ENCODE results near the gene NLRC5. TPM values are rescaled to one million over a fixed set of nuclear protein-coding genes. Genes with fewer than 3 reads are reported as not detected.

NLRC5 gene
- total RNA-seq, 6 donors from 2014 or later = 29.2 to 361 (median 52.7) TPM

DNA sequence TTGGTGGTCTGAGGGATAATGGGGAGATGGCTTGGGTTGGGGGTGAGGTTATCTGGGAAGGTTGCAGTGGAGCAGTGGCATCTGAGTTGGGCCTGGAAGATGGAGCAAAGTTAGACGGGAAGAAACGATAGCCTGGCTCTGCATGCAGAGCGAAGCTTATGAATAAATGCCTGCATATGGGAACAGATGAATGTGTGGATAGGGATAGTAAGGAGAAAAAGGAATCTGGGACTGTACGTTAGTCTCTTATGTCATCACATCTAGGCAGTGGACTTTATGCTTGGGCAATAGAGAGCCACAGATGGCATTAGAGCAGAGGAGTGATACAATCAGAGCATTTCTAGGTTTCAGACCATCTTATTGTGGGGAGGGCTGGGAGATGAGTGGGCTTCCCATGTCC, 136.0 kb downstream of the NLRC5 start:
- peak overlapping the region in 1 of 4 donors; percentile 40 for H3K27ac ChIP-seq
- no peak for TF ChIP-seq EP300 (IDR thresholded peaks at IDR 0.05)
- TF ChIP-seq, protein P1, sequence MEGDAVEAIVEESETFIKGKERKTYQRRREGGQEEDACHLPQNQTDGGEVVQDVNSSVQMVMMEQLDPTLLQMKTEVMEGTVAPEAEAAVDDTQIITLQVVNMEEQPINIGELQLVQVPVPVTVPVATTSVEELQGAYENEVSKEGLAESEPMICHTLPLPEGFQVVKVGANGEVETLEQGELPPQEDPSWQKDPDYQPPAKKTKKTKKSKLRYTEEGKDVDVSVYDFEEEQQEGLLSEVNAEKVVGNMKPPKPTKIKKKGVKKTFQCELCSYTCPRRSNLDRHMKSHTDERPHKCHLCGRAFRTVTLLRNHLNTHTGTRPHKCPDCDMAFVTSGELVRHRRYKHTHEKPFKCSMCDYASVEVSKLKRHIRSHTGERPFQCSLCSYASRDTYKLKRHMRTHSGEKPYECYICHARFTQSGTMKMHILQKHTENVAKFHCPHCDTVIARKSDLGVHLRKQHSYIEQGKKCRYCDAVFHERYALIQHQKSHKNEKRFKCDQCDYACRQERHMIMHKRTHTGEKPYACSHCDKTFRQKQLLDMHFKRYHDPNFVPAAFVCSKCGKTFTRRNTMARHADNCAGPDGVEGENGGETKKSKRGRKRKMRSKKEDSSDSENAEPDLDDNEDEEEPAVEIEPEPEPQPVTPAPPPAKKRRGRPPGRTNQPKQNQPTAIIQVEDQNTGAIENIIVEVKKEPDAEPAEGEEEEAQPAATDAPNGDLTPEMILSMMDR (IDR thresholded peaks at IDR 0.05) = no peak
- no peak for TF ChIP-seq POLR2AphosphoS5 (IDR thresholded peaks at IDR 0.05)
- no peak for TF ChIP-seq POLR2A (IDR thresholded peaks at IDR 0.05)
- no peak overlapping the region for H3K4me3 ChIP-seq
- H3K4me1 ChIP-seq = peaks cover 0 to 22% (median 16%) of the 10 kb centered on the region in 4 donors
- 95 to 98% methylated on average over 4 of the region's 4 CpGs for WGBS, 2 donors
- no peaks in the 10 kb centered on the region for H3K9me3 ChIP-seq
- ATAC-seq (ENCODE audit: low FRiP score in 2 of 2) (no peak), DNase-seq (no peak)
- H3K27me3 ChIP-seq = no peaks in the 10 kb centered on the region
- H3K36me3 ChIP-seq = peaks cover 0 to 51% (median 30%) of the 10 kb centered on the region in 4 donors

DNA sequence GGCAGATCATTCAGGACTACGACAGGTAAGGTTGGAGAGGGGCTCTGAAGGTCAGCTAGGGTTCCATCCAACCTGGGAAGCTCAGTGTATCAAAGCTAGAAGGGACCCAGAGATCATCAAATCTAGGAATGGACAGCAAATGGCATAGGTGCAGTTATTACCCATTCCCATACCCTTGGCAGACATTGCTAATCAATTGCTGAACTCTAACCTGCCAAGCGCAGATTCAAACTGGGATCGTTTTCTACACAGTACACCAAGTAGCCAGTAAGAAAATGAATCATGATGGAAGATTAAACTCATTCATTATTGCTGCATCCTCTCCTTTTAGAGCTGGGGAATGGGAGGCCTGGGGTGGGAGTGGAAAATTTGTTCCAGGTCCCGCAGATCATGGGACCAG, 136.6 kb downstream of the NLRC5 start:
- H3K36me3 ChIP-seq = peaks cover 0 to 46% (median 26%) of the 10 kb centered on the region in 4 donors

DNA sequence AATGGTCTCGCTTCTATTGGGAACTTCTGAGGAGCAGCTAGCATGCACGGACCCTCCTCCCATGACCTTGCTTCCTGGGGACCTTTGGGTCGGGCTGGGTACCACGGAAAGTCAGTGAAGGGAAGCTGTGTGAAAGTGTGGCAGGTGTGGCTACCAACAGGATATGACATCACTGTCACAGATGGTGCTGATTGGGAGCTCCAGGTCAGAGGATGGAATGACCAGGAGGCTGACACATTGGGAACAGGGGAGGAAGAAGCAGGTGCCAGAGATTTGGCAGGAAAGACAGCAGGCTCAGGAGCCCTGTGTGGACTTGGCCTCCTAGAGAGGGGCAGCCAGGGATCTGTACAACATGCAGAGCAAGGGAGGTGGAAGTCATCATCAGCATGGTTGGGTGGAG, 137.1 kb downstream of the NLRC5 start:
- Histone ChIP-seq H3K36me3 (peaks cover 0 to 46% (median 25%) of the 10 kb centered on the region in 4 donors), H3K4me1 (peaks cover 0 to 22% (median 16%) of the 10 kb centered on the region in 4 donors), H3K27ac (no peak overlapping the region), H3K9me3 (no peaks in the 10 kb centered on the region), H3K4me3 (no peak overlapping the region), H3K27me3 (no peaks in the 10 kb centered on the region)
- ATAC-seq (ENCODE audit: low FRiP score in 2 of 2) (no peak), DNase-seq (no peak)
- WGBS, 2 donors = 75% methylated on average over 4 of the region's 4 CpGs
- TF ChIP-seq, protein P1 (IDR thresholded peaks at IDR 0.05) = no peak
- TF ChIP-seq POLR2AphosphoS5 (IDR thresholded peaks at IDR 0.05) = no peak
- TF ChIP-seq POLR2A (IDR thresholded peaks at IDR 0.05) = no peak
- TF ChIP-seq EP300 (IDR thresholded peaks at IDR 0.05) = no peak

More for the DNA sequence above, 136.6 kb downstream of the NLRC5 start:
- DNase-seq (no peak), ATAC-seq (ENCODE audit: low FRiP score in 2 of 2) (no peak)
- TF ChIP-seq, protein P1 (IDR thresholded peaks at IDR 0.05) = no peak
- TF ChIP-seq EP300 (IDR thresholded peaks at IDR 0.05) (no peak), POLR2AphosphoS5 (IDR thresholded peaks at IDR 0.05) (no peak)
- H3K27me3 ChIP-seq = no peaks in the 10 kb centered on the region
- H3K4me1 ChIP-seq = peaks cover 0 to 22% (median 16%) of the 10 kb centered on the region in 4 donors
- 95 to 96% methylated on average over 4 of the region's 4 CpGs for WGBS, 2 donors
- no peaks in the 10 kb centered on the region for H3K9me3 ChIP-seq
- H3K4me3 ChIP-seq = no peak overlapping the region
- no peak overlapping the region for H3K27ac ChIP-seq

DNA sequence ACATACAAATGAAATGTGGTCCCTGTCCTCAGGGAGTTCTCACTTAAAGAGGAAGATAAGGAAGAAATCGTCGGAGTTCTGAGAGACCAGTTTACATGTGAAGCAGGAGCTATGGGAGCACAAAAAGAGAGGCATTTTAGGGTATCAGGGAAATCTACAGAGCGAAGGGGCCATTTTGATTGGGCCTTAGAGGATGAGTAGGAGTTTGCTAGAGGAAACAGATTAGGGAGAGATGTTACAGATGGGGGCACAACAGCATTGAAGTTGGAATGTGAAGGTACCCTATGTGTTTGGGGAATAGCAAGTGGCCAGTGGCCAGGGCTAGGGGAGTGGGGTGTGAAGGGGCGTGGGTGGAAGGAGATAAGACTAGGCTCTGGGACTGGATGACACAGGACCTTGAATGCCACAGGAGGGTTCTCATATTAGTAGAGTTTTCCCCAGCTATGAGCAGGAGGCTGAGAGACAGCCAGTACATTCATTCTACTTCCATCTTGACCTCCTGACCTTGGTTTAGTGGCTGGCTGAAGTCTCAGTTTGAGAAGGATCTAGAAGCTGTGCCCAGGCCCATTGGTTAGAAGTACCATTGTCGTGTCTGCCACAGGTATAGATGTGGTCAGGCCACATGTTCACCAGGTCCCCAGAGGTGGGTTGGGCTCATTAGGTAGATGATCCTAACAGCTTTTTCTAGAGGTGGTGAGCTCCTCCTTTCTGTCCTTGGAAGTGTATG, 137.8 kb downstream of the NLRC5 start:
- Histone ChIP-seq H3K9me3 (no peaks in the 10 kb centered on the region), H3K27me3 (no peaks in the 10 kb centered on the region), H3K4me1 (peaks cover 2 to 29% (median 18%) of the 10 kb centered on the region in 4 donors), H3K36me3 (peaks cover 0 to 41% (median 19%) of the 10 kb centered on the region in 4 donors), H3K27ac (no peak overlapping the region), H3K4me3 (no peak overlapping the region)
- ATAC-seq (ENCODE audit: low FRiP score in 2 of 2) = no peak
- TF ChIP-seq EP300 (IDR thresholded peaks at IDR 0.05) (no peak), POLR2A (IDR thresholded peaks at IDR 0.05) (no peak), POLR2AphosphoS5 (IDR thresholded peaks at IDR 0.05) (no peak)
- TF ChIP-seq, protein P1 (IDR thresholded peaks at IDR 0.05) = no peak
- WGBS, 2 donors = 95 to 96% methylated on average over 5 of the region's 5 CpGs
- DNase-seq = no peak

DNA sequence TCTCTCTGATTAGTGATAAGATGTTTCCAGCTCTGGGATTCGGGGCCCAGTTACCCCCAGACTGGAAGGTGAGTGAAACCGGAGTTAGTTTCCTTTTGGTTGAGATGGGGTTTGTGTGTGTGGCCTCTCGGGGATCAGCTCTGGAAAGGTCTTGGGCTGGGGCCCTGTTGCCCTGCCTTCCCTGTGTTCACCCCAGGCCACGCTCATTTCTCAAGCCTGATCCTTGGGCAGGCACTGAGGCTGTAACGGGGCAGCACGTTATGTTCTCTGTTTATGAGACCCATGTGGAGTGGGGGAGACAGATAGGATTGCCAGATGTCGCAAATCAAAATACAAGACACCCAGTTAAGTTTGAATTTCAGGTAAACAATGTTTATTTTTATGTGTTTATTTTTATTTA, 138.5 kb downstream of the NLRC5 start:
- 93 to 94% methylated on average over 7 of the region's 7 CpGs for WGBS, 2 donors
- Histone ChIP-seq H3K4me3 (no peak overlapping the region), H3K27me3 (no peaks in the 10 kb centered on the region), H3K9me3 (no peaks in the 10 kb centered on the region), H3K27ac (no peak overlapping the region), H3K36me3 (peaks cover 0 to 40% (median 17%) of the 10 kb centered on the region in 4 donors), H3K4me1 (peaks cover 7 to 35% (median 21%) of the 10 kb centered on the region in 4 donors)
- TF ChIP-seq POLR2A (IDR thresholded peaks at IDR 0.05) (no peak), POLR2AphosphoS5 (IDR thresholded peaks at IDR 0.05) (no peak), EP300 (IDR thresholded peaks at IDR 0.05) (no peak)
- TF ChIP-seq, protein P1 (IDR thresholded peaks at IDR 0.05) = no peak
- ATAC-seq (ENCODE audit: low FRiP score in 2 of 2) (no peak), DNase-seq (no peak)
